B cell (primary cell): ENCODE results near the gene TBC1D22A.

Source experiments
- EZH2 ChIP-seq: IDR thresholded peaks from 2 replicates; pipeline ENCODE4 v1.6.1; 2012; ENCODE audit warnings: borderline replicate concordance, low read depth, mild to moderate bottlenecking, moderate library complexity, low read length; ENCODE audit not compliant: insufficient read depth, poor library complexity, severe bottlenecking
- TF ChIP-seq, protein P1 (sequence below): fragments of 200-600 bp; IDR thresholded peaks from one replicate; pipeline ENCODE4 v1.8.0; 2022; ENCODE audit warnings: antibody characterized with exemption, mild to moderate bottlenecking

DNA sequence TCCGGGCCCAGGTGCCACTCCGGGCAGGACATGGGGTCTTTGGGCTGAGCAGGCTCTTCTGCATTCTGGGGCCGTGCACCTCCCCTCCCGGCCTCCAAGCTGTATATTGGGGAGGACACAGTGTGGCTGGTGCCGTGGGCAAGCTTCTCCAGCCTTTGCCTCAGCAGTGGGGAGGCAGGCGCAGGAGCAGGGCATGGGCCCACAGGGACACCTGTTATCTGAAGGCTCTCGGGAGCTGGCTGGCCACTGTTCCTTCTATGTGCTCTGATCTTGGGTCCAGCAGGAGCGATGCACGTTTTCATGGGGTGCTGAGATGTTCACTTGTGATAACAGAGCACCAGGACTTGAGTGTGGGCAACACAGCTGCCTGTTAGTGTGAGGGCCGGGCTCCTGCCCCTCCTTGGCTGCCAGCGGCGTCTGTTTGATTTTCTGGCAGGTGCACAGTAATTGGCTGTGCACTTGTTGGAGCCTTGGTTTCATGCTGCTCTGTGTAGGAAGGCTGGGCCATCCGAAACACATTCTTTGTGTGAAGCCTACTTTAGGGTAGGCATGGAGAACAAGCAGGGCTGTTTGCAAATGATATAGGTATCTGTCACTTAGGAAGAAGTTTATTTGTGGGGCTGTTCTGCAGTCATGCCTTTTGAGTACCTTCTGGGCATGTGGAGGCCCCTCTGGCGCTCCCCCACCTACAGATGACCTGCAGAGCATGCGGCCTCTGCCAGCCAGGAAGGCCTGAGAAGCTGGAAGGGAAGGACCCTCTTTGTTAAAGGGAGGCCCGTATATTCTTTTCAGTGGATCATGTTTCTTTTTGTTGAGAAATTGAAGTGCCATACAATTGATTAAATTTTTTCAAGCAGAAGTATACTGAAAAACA lies 201.5 kb downstream of the TBC1D22A start:
- TF ChIP-seq, protein P1, sequence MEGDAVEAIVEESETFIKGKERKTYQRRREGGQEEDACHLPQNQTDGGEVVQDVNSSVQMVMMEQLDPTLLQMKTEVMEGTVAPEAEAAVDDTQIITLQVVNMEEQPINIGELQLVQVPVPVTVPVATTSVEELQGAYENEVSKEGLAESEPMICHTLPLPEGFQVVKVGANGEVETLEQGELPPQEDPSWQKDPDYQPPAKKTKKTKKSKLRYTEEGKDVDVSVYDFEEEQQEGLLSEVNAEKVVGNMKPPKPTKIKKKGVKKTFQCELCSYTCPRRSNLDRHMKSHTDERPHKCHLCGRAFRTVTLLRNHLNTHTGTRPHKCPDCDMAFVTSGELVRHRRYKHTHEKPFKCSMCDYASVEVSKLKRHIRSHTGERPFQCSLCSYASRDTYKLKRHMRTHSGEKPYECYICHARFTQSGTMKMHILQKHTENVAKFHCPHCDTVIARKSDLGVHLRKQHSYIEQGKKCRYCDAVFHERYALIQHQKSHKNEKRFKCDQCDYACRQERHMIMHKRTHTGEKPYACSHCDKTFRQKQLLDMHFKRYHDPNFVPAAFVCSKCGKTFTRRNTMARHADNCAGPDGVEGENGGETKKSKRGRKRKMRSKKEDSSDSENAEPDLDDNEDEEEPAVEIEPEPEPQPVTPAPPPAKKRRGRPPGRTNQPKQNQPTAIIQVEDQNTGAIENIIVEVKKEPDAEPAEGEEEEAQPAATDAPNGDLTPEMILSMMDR, result no peak
- TF ChIP-seq EZH2, result no peak
